CD4-positive, CD25-positive, alpha-beta regulatory T cell (primary cell): ENCODE measurements around the gene PRKCA. TPM values are rescaled to one million over a fixed set of nuclear protein-coding genes. Genes with fewer than 3 reads are reported as not detected.
A peak's percentile ranks its signal among the peaks of the same experiment; 100 is the strongest.

Source experiments
- ATAC-seq, 2 donors: fragments of 150-1000 bp; cut with Tn5 transposase; one replicate each; pipeline ENCODE4 v1.10.0; 2021; ENCODE audit warnings: low read depth in 2 of 2, moderate number of reproducible peaks in 2 of 2, moderate library complexity in 1 of 2
- DNase-seq, 3 donors: peaks; one replicate each; pipeline versions ENCODE4 v3.0.0 to v3.0.0-alpha.2; 2012 to 2022; ENCODE audit warnings: mixed read lengths in 1 of 3
- H3K27ac ChIP-seq: one replicate; pipeline ENCODE4 v1.7.0; 2013; ENCODE audit warnings: mild to moderate bottlenecking, low read length; ENCODE audit not compliant: insufficient read depth, poor library complexity, severe bottlenecking
- H3K27me3 ChIP-seq: one replicate; pipeline ENCODE4 v1.7.0; 2013; ENCODE audit warnings: low read length; ENCODE audit not compliant: control insufficient read depth, insufficient read depth
- H3K36me3 ChIP-seq: one replicate; pipeline ENCODE4 v1.7.0; 2013; ENCODE audit warnings: mild to moderate bottlenecking, low read length, moderate library complexity; ENCODE audit not compliant: control insufficient read depth, insufficient read depth
- H3K4me1 ChIP-seq: 2 replicates; pipeline ENCODE4 v1.7.0; 2013; ENCODE audit warnings: mild to moderate bottlenecking, low read length; ENCODE audit not compliant: insufficient read depth, control insufficient read depth, poor library complexity, severe bottlenecking
- H3K4me3 ChIP-seq: one replicate; pipeline ENCODE4 v1.7.0; 2013; ENCODE audit warnings: low read depth, mild to moderate bottlenecking, low read length, moderate library complexity
- H3K9me3 ChIP-seq, 2 experiments: 1 replicate in 1 of 2; 2 replicates in 1 of 2; pipeline ENCODE4 v1.7.0; 2013; ENCODE audit warnings: low read length in 2 of 2, mild to moderate bottlenecking in 1 of 2, moderate library complexity in 1 of 2; ENCODE audit not compliant: control insufficient read depth in 2 of 2
- H3K27ac Mint-ChIP-seq, 3 donors: one replicate each; pipeline ENCODE4 v1.8.0; 2020 to 2022; ENCODE audit warnings: mild to moderate bottlenecking in 3 of 3, mixed read lengths in 3 of 3, moderate library complexity in 2 of 3
- H3K27me3 Mint-ChIP-seq: one replicate; pipeline ENCODE4 v1.8.0; 2022; ENCODE audit warnings: mild to moderate bottlenecking, mixed read lengths
- H3K36me3 Mint-ChIP-seq: one replicate; pipeline ENCODE4 v1.8.0; 2020; ENCODE audit warnings: mixed read lengths
- H3K4me1 Mint-ChIP-seq, 4 donors: one replicate each; pipeline ENCODE4 v1.8.0; 2020 to 2022; ENCODE audit warnings: mixed read lengths in 4 of 4, mild to moderate bottlenecking in 1 of 4
- H3K4me3 Mint-ChIP-seq, 4 donors: one replicate each; pipeline ENCODE4 v1.8.0; 2020 to 2022; ENCODE audit warnings: mild to moderate bottlenecking in 4 of 4, mixed read lengths in 4 of 4, moderate library complexity in 3 of 4
- H3K9me3 Mint-ChIP-seq, 7 donors: one replicate each; pipeline ENCODE4 v1.8.0; 2020 to 2022; ENCODE audit warnings: mixed read lengths in 7 of 7, mild to moderate bottlenecking in 3 of 7, moderate library complexity in 2 of 7
- polyA plus RNA-seq, 4 donors: library from polyadenylated mRNA; unstranded; fragments of 300-500 nt; fragmentation: Illumina TruSeq; gene quantifications; one replicate each; pipeline ENCODE4 v1.2.3, GENCODE V29; 2021
- total RNA-seq: library from RNA; stranded (reverse); gene quantifications from one replicate; pipeline ENCODE4 v1.2.3, GENCODE V29; 2022

Gene PRKCA
- total and polyA plus RNA-seq, 5 donors from 2014 or later, result 0.60 to 84.0 (median 2.0) TPM

DNA sequence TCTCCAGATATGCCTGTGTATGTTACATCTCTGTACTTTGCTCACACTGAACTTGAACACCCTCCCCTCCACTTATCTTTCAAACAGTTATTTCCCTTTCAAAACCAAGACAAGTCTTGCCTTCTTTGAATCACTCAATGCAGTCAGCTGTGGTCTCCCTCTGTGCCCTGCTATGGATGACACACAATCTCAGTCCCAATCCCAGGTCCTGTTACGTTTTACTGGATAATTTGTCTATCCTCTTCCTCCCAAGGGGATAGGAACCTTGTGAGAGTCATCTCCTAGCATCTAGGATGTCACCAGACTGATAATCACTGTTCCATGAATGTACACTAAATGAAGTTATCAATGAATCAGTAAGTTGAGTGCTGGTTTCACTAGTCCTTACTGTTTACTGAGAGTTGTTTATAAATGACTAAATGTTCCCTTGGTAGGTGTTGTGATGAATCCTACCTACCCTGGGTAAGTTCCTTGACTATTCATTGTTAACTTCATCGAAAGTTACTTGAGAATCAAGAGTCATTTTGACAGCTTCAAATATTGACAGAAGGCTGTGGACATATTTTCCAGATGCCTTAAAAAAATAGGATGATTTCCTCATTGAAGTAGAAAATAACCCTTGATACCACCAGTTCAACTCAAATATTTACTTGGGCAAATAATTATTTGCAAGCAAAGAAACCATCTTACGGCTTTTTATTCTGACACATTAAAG is 244.9 kb downstream of the PRKCA start:
- Histone ChIP-seq H3K4me3 (peak overlapping the region; percentile 10), H3K9me3 (no peaks in the 10 kb centered on the region), H3K4me1 (peaks cover 19% of the 10 kb centered on the region), H3K36me3 (no peaks in the 10 kb centered on the region), H3K27me3 (no peaks in the 10 kb centered on the region), H3K27ac (no peak overlapping the region)
- DNase-seq (peak in 1 of 3 donors; percentile 15), ATAC-seq (no peak)
- Mint-ChIP-seq H3K9me3 (peaks cover 0 to 10% (median 5%) of the 10 kb centered on the region in 7 donors), H3K4me1 (peaks cover 37 to 67% (median 50%) of the 10 kb centered on the region in 4 donors), H3K27me3 (no peaks in the 10 kb centered on the region), H3K36me3 (peaks cover 1% of the 10 kb centered on the region), H3K4me3 (peak overlapping the region in 3 of 4 donors; percentile 26 to 64 (median 62)), H3K27ac (peak overlapping the region; percentile 52 to 96 (median 77))

DNA sequence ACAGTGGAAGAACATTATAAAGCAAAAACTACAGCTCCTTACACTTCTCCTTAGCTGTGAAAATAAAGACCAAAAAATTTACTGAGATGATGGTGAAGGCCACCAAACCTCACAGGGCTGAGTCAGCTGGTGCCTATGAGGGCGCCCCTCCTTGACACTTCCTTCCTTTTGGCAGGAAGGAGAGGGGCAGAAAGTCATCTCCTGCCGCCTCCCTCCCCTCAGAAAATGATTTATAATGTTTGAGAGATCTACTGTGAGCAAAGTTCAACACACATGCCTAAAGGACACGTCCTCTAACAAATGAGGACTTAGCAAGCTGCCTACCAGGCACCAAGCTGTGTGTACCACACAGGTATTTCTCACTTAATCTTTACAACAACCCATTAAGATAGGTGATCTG is 245.7 kb downstream of the PRKCA start:
- H3K9me3 Mint-ChIP-seq, result peaks cover 0 to 10% (median 5%) of the 10 kb centered on the region in 7 donors
- H3K36me3 Mint-ChIP-seq, result peaks cover 4% of the 10 kb centered on the region
- peak overlapping the region in 3 of 4 donors; percentile 18 to 62 (median 26) for H3K4me3 Mint-ChIP-seq
- H3K9me3 ChIP-seq, result no peaks in the 10 kb centered on the region
- no peaks in the 10 kb centered on the region for H3K27me3 ChIP-seq
- H3K4me1 ChIP-seq, result peaks cover 17% of the 10 kb centered on the region
- peak overlapping the region; percentile 26 for H3K4me3 ChIP-seq
- no peak overlapping the region for H3K27ac ChIP-seq
- no peaks in the 10 kb centered on the region for H3K27me3 Mint-ChIP-seq
- H3K36me3 ChIP-seq, result no peaks in the 10 kb centered on the region
- peak; percentile 74 to 75 for ATAC-seq
- peak overlapping the region in 2 of 3 donors; percentile 52 to 59 for H3K27ac Mint-ChIP-seq
- peak in 2 of 3 donors; percentile 6 to 76 for DNase-seq
- H3K4me1 Mint-ChIP-seq, result peaks cover 31 to 63% (median 45%) of the 10 kb centered on the region in 4 donors

DNA sequence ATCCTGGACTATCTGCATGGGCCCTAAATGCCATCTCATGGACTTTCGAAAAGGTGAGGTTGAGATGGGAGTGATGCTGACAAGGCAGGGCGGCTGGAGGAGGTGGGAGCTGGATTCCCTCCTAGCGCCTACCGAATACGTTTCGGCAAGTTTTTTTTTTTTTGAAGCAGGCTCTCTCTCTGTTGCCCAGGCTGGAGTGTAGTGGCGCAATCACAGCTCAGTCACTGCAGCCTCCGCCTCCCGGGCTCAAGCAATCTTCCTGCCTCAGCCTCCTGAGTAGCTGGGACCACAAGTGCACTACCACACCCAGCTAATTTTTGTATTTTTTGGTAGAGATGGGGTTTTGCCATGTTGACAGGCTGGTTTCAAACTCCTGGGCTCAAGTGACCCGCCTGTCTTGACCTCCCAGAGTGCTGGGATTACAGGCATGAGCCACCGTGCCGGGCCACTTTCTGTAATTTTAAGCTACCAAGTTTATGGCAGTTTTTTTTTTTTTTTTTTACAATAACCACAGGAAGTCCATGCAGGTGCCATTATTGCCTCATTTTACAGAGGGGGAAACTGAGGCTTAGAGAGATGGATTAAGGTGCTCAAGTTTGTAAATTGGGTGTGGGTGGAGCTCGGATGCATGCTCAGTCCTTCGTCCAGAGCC is 246.4 kb downstream of the PRKCA start:
- no peak for ATAC-seq

DNA sequence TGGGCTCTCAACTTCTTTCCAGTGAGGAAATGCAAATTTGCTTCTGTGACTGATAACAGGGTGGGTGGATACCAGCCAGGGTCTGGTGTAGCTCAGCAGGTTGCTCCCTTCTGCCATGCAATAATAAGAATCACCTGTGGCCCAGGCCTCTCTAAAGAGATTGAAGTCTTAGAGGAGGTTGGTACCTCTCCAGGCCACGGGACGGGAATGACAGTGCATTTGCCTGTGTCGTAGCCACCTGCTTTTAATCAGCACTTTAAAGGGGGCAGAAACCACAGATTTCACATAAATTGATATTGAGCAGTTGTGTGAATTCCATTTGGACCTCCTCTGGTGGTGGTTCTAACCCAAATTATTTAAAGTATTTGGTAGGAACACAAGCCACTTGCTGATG is 246.9 kb downstream of the PRKCA start:
- Mint-ChIP-seq H3K36me3 (peaks cover 12% of the 10 kb centered on the region), H3K9me3 (peaks cover 0 to 10% (median 5%) of the 10 kb centered on the region in 7 donors), H3K4me1 (peaks cover 26 to 57% (median 45%) of the 10 kb centered on the region in 4 donors), H3K4me3 (no peak overlapping the region), H3K27ac (peak overlapping the region in 1 of 3 donors; percentile 18), H3K27me3 (no peaks in the 10 kb centered on the region)
- Histone ChIP-seq H3K27me3 (no peaks in the 10 kb centered on the region), H3K27ac (no peak overlapping the region), H3K4me3 (no peak overlapping the region), H3K4me1 (peaks cover 17% of the 10 kb centered on the region), H3K36me3 (no peaks in the 10 kb centered on the region), H3K9me3 (no peaks in the 10 kb centered on the region)
- DNase-seq (no peak), ATAC-seq (no peak)

More for the DNA sequence above, 246.4 kb downstream of the PRKCA start:
- Mint-ChIP-seq H3K36me3 (peaks cover 11% of the 10 kb centered on the region), H3K27ac (peak overlapping the region; percentile 32 to 59 (median 52)), H3K27me3 (no peaks in the 10 kb centered on the region), H3K4me3 (no peak overlapping the region), H3K4me1 (peaks cover 26 to 59% (median 46%) of the 10 kb centered on the region in 4 donors), H3K9me3 (peaks cover 0 to 10% (median 5%) of the 10 kb centered on the region in 7 donors)
- peaks cover 17% of the 10 kb centered on the region for H3K4me1 ChIP-seq
- no peaks in the 10 kb centered on the region for H3K27me3 ChIP-seq
- no peaks in the 10 kb centered on the region for H3K9me3 ChIP-seq
- DNase-seq, result no peak
- no peak overlapping the region for H3K27ac ChIP-seq
- no peak overlapping the region for H3K4me3 ChIP-seq
- no peaks in the 10 kb centered on the region for H3K36me3 ChIP-seq

DNA sequence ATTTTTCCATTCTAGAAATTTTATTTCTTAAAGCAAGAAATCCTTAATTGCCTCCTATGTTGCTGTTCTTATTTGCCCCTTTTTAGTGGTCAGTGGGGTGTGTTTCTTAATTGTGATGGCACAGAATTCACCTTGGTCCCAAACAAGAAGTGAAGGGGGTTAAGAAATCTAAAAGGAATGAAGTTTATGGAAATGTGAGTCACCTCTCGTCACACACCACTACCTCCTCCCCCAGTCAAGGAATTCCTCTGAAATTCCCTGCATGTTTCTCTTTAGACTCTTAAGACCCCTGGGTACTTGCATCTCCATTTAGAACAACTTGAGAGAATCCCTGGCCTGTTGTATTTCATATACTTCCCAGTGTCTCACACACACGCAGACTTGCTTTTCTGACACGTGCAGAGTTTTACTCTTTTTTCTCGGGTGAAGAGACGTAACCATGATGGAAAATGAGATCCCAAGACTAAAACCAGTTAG is 247.4 kb downstream of the PRKCA start:
- Histone ChIP-seq H3K36me3 (no peaks in the 10 kb centered on the region), H3K27me3 (no peaks in the 10 kb centered on the region), H3K9me3 (no peaks in the 10 kb centered on the region), H3K27ac (no peak overlapping the region), H3K4me1 (peaks cover 17% of the 10 kb centered on the region), H3K4me3 (no peak overlapping the region)
- peaks cover 0 to 10% (median 5%) of the 10 kb centered on the region in 7 donors for H3K9me3 Mint-ChIP-seq
- H3K4me1 Mint-ChIP-seq, result peaks cover 26 to 57% (median 45%) of the 10 kb centered on the region in 4 donors
- no peaks in the 10 kb centered on the region for H3K27me3 Mint-ChIP-seq
- ATAC-seq, result no peak
- DNase-seq, result no peak
- peaks cover 12% of the 10 kb centered on the region for H3K36me3 Mint-ChIP-seq
- peak overlapping the region in 1 of 3 donors; percentile 43 for H3K27ac Mint-ChIP-seq
- no peak overlapping the region for H3K4me3 Mint-ChIP-seq

DNA sequence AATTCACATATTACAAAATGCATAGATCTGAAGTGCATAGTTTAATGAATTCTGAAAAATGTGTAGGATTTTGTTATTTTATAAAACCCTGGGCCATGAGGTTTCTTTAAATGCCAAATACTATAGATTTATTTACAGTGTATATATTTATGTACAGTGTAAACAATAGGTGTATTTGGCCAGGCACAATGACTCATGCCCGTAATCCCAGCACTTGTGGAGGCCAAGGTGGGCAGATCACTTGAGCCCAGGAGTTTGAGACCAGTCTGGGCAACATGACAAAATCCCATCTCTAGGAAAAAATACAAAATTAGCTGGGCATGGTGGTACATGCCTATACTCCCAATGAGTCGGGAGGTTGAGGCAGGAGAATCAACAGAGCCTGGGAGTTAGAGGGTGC is 249.4 kb downstream of the PRKCA start:
- H3K27me3 ChIP-seq, result no peaks in the 10 kb centered on the region
- ATAC-seq (no peak), DNase-seq (no peak)
- Mint-ChIP-seq H3K36me3 (peaks cover 12% of the 10 kb centered on the region), H3K27ac (no peak overlapping the region), H3K4me1 (peaks cover 17 to 49% (median 41%) of the 10 kb centered on the region in 4 donors), H3K9me3 (peaks cover 0 to 5% (median 0%) of the 10 kb centered on the region in 7 donors), H3K27me3 (no peaks in the 10 kb centered on the region), H3K4me3 (no peak overlapping the region)
- no peaks in the 10 kb centered on the region for H3K36me3 ChIP-seq
- H3K4me3 ChIP-seq, result no peak overlapping the region
- peaks cover 17% of the 10 kb centered on the region for H3K4me1 ChIP-seq
- no peak overlapping the region for H3K27ac ChIP-seq
- no peaks in the 10 kb centered on the region for H3K9me3 ChIP-seq

DNA sequence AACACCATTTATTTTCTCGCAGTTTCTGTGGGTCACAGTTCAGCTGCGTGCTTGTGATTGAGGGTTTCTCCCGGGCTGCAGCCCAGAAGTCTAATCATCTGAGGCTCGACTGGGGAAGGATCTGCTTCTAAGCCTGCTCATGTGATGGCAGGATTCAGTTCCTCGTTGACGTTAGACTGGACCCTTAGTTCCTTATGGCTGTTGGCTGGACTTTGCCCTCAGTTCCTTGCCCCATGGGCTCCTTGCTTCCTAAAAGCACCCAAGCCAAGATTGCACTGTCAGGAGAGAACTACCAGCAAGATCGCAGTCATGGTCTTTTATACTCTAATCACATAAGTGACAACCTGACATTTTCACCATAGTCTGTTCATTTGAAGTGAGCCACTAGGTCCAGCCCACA is 250.0 kb downstream of the PRKCA start:
- DNase-seq (no peak), ATAC-seq (no peak)
- no peak overlapping the region for H3K27ac ChIP-seq
- no peak overlapping the region for H3K4me3 ChIP-seq
- Mint-ChIP-seq H3K27ac (peak overlapping the region in 1 of 3 donors; percentile 56), H3K36me3 (peaks cover 12% of the 10 kb centered on the region), H3K27me3 (no peaks in the 10 kb centered on the region), H3K9me3 (no peaks in the 10 kb centered on the region), H3K4me3 (no peak overlapping the region), H3K4me1 (peaks cover 11 to 44% (median 38%) of the 10 kb centered on the region in 4 donors)
- H3K36me3 ChIP-seq, result no peaks in the 10 kb centered on the region
- H3K27me3 ChIP-seq, result no peaks in the 10 kb centered on the region
- peaks cover 13% of the 10 kb centered on the region for H3K4me1 ChIP-seq
- H3K9me3 ChIP-seq, result no peaks in the 10 kb centered on the region
